GM20431 (cell line): ENCODE results near the gene WDR35.

Experiments used
- in situ Hi-C: fragments of 300-500 bp; cut with MseI, MboI; formaldehyde crosslinking; loops from one replicate; pipeline ENCODE4 v1.15.0; 2020; ENCODE audit warnings: low sequenced_read_pairs; ENCODE audit not compliant: unreplicated experiment

WDR35 gene

GRCh38 chr2:19989667-19990415 lies at the start of gene WDR35:
Gene WDR35, minus strand, starts transcription at chr2:19990105. Its CDS starts 90 bp downstream, at chr2:19990015.
- in situ Hi-C loops: no loop called here

- in situ Hi-C loops: no loop called here
Observed at GRCh38 chr2:20037660-20038059, 47.8 kb upstream of the WDR35 start.

GRCh38 chr2:20035955-20036666 lies 46.2 kb upstream of the WDR35 start:
- in situ Hi-C loops: no loop called here

GRCh38 chr2:20034821-20035220 lies 44.9 kb upstream of the WDR35 start:
- in situ Hi-C loops: no loop called here

- in situ Hi-C loops: no loop called here
Observed at GRCh38 chr2:20034218-20034617, 44.3 kb upstream of the WDR35 start.

- in situ Hi-C loops: no loop called here
Observed at GRCh38 chr2:20033322-20033721, 43.4 kb upstream of the WDR35 start.

- in situ Hi-C loops: no loop called here
Observed at GRCh38 chr2:20030224-20030623, 40.3 kb upstream of the WDR35 start.

- in situ Hi-C loops: no loop called here
Observed at GRCh38 chr2:20027705-20028434, 38.0 kb upstream of the WDR35 start.

GRCh38 chr2:20027260-20027677 lies 37.4 kb upstream of the WDR35 start:
- in situ Hi-C loops: no loop called here

- in situ Hi-C loops: no loop called here
Observed at GRCh38 chr2:20025065-20025786, 35.3 kb upstream of the WDR35 start.

- in situ Hi-C loops: no loop called here
Observed at GRCh38 chr2:20023688-20024087, 33.8 kb upstream of the WDR35 start.

- in situ Hi-C loops: no loop called here
Observed at GRCh38 chr2:20021405-20022009, 31.6 kb upstream of the WDR35 start.

GRCh38 chr2:20019747-20020146 lies 29.8 kb upstream of the WDR35 start:
- in situ Hi-C loops: loop anchor here (10.0 kb wide), 1 partner anchor 75 kb away; no protein-coding TSS in a partner anchor

GRCh38 chr2:20018601-20019152 lies 28.8 kb upstream of the WDR35 start:
- in situ Hi-C loops: loop anchor here (10.0 kb wide), 1 partner anchor 76 kb away; no protein-coding TSS in a partner anchor

GRCh38 chr2:20016346-20016745 lies 26.4 kb upstream of the WDR35 start:
- in situ Hi-C loops: loop anchor here (10.0 kb wide), 1 partner anchor 78 kb away; no protein-coding TSS in a partner anchor

GRCh38 chr2:20015482-20016083 lies 25.7 kb upstream of the WDR35 start:
- in situ Hi-C loops: loop anchor here (10.0 kb wide), 1 partner anchor 79 kb away; no protein-coding TSS in a partner anchor

- in situ Hi-C loops: loop anchor here (10.0 kb wide), 1 partner anchor 82 kb away; no protein-coding TSS in a partner anchor
Observed at GRCh38 chr2:20013126-20013849, 23.4 kb upstream of the WDR35 start.
